Measurements from ENCODE around the gene ARID4A. TPM values are rescaled to one million over a fixed set of nuclear protein-coding genes. Genes with fewer than 3 reads are reported as not detected.

The ARID4A gene
- total and polyA plus RNA-seq, 2 of the 13 experiments (the other 11 are each of a cell fraction or from before 2014, with no cell fraction given) = 7.2 to 9.7 TPM

GRCh38 chr14:58272588-58273372 is 25.6 kb upstream of the ARID4A start (continued):
- TF ChIP-seq RCOR2 (CRISPR knock-in tag; IDR thresholded peaks at IDR 0.05) (peak; percentile 70; the same call in 1 of the 2 replicates), DRAP1 (CRISPR knock-in tag; IDR thresholded peaks at IDR 0.05) (peak; percentile 67; the same call in 1 of the 2 replicates), NFE2L2 (IDR thresholded peaks at IDR 0.05; ENCODE audit: low read length) (no peak), SAP130 (CRISPR knock-in tag; IDR thresholded peaks at IDR 0.05; ENCODE audit: low read depth) (peak; percentile 86), NONO (IDR thresholded peaks at IDR 0.05) (no peak), NONO (CRISPR knock-in tag; conservative IDR thresholded peaks at IDR 0.05) (0 out of 2 replicates have a peak, but pooled peaks have one; percentile 20), ZNF569 (CRISPR knock-in tag; IDR thresholded peaks at IDR 0.05; ENCODE audit: borderline replicate concordance) (no peak), DMAP1 (CRISPR knock-in tag; IDR thresholded peaks at IDR 0.05) (peak; percentile 43; the same call in 1 of the 2 replicates), DZIP1 (CRISPR knock-in tag; IDR thresholded peaks at IDR 0.05) (no peak), ZBTB44 (CRISPR knock-in tag; IDR thresholded peaks at IDR 0.05) (no peak), HNF1A (IDR thresholded peaks at IDR 0.05; ENCODE audit: low read depth) (peak; percentile 93), HNF1A (CRISPR knock-in tag; IDR thresholded peaks at IDR 0.05; ENCODE audit: borderline replicate concordance) (peak; percentile 97), KLF16 (CRISPR knock-in tag; IDR thresholded peaks at IDR 0.05) (peak in 1 of 2 experiments; percentile 55; a peak in 1 of 4 replicates), ZFP36 (IDR thresholded peaks at IDR 0.05; ENCODE audit: borderline replicate concordance, low read depth, low read length, partially characterized antibody) (no peak), ZNF550 (CRISPR knock-in tag; IDR thresholded peaks at IDR 0.05; ENCODE audit: borderline replicate concordance) (no peak), ZNF83 (CRISPR knock-in tag; IDR thresholded peaks at IDR 0.05; ENCODE audit: borderline replicate concordance) (no peak), ZNF768 (CRISPR knock-in tag; IDR thresholded peaks at IDR 0.05) (no peak), KMT2B (CRISPR knock-in tag; IDR thresholded peaks at IDR 0.05) (peak; percentile 56), ZNF784 (CRISPR knock-in tag; IDR thresholded peaks at IDR 0.05; ENCODE audit: borderline replicate concordance) (no peak), ZNF230 (CRISPR knock-in tag; IDR thresholded peaks at IDR 0.05) (no peak; the same call in 1 of the 2 replicates)

All from HepG2 (cell line).